Uterus (tissue), 2 donors: ENCODE data around the gene YPEL3.

Source experiments
- POLR2A ChIP-seq, 2 donors: fragments of 450-650 bp; IDR thresholded peaks; one replicate each; pipeline ENCODE4 v1.6.1; 2016; ENCODE audit warnings: antibody characterized with exemption in 2 of 2, mild to moderate bottlenecking in 1 of 2, moderate library complexity in 1 of 2
- TF ChIP-seq, protein P1 (sequence below), 4 experiments: fragments of 200-600 bp in 2 of 4; fragments of 450-650 bp in 2 of 4; sonication (generic) in 2 of 4; IDR thresholded peaks; one replicate each; pipeline ENCODE4 v1.5.1; 2016 to 2019; ENCODE audit warnings: antibody characterized with exemption in 4 of 4, mild to moderate bottlenecking in 2 of 4, moderate library complexity in 1 of 4

DNA sequence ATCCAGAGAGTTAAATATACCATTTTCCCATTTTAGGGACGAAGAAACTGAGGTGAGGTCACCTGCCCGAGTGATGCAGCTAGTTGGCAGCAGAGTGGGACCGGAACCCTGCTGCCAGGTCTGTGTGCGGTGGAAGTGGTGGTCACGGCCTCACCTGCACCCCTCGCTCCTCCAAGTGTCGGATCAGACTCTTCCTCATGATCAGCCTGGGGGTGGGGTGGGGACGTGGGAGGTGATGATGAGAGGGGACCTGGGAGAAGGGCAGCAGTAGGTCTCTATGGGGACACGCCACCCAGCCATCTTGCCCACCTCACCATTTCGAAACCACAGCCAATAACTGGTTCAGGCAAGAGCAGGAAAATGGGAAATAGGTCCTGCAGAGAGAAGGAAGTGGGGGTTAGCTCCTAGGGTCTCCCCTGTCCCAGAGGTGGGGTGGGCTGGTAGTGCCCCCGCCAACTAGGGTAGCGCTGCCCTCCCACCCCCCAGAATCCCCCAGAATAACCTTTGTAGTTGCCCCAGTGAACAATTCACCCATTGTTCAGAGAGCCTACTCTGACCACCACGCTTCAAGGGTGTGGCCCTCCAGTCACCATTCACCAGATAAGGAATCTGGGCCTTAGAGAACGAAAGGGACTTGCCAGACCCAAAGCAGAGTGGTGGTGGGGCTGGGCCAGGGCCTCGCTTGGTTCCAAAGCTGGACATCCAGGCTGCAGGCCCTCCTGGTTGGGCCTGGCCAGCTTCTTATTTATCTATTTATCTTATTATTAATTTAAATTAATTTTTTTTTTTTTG lies 12.2 kb upstream of the YPEL3 start:
- TF ChIP-seq, protein P1, sequence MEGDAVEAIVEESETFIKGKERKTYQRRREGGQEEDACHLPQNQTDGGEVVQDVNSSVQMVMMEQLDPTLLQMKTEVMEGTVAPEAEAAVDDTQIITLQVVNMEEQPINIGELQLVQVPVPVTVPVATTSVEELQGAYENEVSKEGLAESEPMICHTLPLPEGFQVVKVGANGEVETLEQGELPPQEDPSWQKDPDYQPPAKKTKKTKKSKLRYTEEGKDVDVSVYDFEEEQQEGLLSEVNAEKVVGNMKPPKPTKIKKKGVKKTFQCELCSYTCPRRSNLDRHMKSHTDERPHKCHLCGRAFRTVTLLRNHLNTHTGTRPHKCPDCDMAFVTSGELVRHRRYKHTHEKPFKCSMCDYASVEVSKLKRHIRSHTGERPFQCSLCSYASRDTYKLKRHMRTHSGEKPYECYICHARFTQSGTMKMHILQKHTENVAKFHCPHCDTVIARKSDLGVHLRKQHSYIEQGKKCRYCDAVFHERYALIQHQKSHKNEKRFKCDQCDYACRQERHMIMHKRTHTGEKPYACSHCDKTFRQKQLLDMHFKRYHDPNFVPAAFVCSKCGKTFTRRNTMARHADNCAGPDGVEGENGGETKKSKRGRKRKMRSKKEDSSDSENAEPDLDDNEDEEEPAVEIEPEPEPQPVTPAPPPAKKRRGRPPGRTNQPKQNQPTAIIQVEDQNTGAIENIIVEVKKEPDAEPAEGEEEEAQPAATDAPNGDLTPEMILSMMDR (IDR thresholded peaks at IDR 0.05): no peak
- TF ChIP-seq POLR2A (IDR thresholded peaks at IDR 0.05): no peak
